ENCODE measurements around the gene XIRP1. TPM values are rescaled to one million over a fixed set of nuclear protein-coding genes. Genes with fewer than 3 reads are reported as not detected.

The XIRP1 gene
- total and polyA plus RNA-seq, 2 experiments from 2014 or later = 136 to 315 TPM

DNA sequence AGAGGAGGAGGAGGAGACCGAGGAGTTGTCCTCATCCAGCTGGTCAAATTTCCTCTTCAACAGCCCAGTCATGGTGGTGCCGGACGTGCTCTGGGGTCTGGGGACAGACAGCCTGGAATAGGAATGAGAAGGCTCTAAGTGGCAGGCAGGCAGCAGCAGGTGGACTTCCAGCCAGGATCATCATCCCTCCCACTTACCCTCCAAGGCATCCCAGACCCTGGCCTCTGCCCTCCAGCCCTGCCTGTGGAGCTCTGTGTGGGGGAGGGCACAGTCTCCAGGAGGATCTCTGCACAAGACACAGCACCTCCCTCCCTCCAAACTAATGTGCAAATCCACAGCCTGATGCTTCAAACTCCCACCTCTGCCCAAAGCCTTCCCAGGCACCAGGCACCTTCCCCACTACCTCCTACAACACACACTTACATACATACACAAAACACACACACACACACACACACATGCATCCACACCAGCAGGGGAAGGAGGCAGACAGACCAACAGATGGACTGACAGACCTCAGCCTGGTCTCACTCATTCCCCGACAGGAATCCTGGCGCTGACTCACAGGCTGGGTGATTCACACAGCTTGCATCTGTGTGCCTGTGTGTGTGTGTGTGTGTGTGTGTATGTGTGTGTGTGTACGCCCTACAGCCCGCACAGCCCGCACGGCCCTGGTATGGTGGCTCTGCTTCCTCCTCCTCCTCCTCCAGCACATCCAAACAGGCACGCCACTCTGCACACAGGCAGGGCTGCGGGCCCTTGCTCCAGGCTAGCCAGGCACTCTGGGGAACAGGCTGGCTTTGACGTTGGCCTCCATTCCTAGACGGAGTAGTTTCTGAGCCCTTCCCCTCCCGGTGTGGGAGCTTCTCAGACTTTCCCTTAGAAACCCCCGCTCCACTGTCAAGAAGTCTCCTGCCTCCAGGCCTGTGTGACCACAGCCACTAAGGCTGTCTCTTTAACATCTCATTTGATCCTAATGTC lies 45.5 kb downstream of the XIRP1 start:
- Histone ChIP-seq H3K36me3 (peaks cover 35% of the 10 kb centered on the region), H3K27me3 (no peaks in the 10 kb centered on the region), H3K9me3 (ENCODE audit: low read depth) (no peaks in the 10 kb centered on the region), H3K27ac (peak overlapping the region; percentile 76), H3K4me1 (ENCODE audit: low read depth) (peaks cover 56% of the 10 kb centered on the region), H3K4me3 (no peak overlapping the region)
- TF ChIP-seq, protein P1, sequence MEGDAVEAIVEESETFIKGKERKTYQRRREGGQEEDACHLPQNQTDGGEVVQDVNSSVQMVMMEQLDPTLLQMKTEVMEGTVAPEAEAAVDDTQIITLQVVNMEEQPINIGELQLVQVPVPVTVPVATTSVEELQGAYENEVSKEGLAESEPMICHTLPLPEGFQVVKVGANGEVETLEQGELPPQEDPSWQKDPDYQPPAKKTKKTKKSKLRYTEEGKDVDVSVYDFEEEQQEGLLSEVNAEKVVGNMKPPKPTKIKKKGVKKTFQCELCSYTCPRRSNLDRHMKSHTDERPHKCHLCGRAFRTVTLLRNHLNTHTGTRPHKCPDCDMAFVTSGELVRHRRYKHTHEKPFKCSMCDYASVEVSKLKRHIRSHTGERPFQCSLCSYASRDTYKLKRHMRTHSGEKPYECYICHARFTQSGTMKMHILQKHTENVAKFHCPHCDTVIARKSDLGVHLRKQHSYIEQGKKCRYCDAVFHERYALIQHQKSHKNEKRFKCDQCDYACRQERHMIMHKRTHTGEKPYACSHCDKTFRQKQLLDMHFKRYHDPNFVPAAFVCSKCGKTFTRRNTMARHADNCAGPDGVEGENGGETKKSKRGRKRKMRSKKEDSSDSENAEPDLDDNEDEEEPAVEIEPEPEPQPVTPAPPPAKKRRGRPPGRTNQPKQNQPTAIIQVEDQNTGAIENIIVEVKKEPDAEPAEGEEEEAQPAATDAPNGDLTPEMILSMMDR (IDR thresholded peaks at IDR 0.05; ENCODE audit: low read depth, low read length) = no peak
- DNase-seq (ENCODE audit: low read depth in 1 of 2, low spot score in 1 of 2) = peak in 1 of 2 donors; percentile 94

DNA sequence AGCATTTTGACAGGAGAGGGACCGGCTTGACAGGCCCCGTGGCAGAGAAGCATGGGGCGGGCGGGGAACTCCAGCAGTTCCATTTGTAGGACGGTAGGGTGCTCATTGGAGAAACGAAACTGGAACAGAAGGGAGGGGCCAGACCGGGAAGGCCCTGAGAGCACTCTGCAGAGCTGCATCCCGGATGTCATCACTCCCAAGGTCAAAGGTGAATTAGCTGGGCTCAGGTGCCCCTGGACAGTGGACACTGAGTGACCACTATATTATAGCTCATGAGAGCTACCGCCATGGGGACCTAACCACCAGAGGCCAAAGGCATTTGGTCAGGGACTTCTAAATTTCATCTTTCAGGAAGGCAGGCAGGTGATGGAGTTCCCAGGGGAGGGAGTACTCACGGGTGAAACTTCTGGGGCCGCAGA lies 46.3 kb downstream of the XIRP1 start:
- no peaks in the 10 kb centered on the region for H3K9me3 ChIP-seq (ENCODE audit: low read depth)
- TF ChIP-seq, protein P1 (IDR thresholded peaks at IDR 0.05; ENCODE audit: low read depth, low read length) = no peak
- H3K36me3 ChIP-seq = peaks cover 38% of the 10 kb centered on the region
- DNase-seq (ENCODE audit: low read depth in 1 of 2, low spot score in 1 of 2) = no peak
- no peaks in the 10 kb centered on the region for H3K27me3 ChIP-seq
- H3K27ac ChIP-seq = peak overlapping the region; percentile 76
- H3K4me1 ChIP-seq (ENCODE audit: low read depth) = peaks cover 48% of the 10 kb centered on the region
- no peak overlapping the region for H3K4me3 ChIP-seq

DNA sequence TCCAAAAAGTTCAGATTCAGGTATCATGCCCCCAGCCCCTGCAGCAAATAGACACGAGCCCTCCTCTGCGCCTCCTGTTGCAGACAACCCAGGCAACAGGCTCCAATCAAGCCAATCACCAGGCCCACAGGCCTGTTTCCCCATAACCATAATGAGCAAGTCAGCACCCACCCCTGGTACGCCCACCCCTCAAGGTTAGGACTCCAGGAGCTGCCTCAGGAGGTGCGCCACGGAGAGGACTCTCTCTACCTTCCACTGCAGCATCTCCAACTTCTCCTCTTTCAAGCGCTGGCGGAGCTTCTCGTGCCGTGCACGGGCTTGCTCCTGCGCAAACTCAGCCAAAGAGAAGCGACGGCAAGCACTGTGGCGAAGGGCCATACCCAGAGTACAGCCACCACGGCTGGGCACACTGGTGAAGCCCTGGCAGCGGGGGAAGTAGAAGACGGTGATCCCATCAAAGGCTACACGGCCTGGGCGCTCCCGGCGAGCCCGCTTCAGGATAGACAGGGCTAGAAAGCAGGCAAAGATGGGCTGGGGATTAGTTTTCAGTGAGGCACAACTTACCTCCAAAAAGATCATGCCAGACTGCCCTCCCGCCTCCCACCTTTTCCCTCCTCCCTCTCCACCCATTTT lies 47.5 kb downstream of the XIRP1 start:
- H3K4me3 ChIP-seq = no peak overlapping the region
- no peaks in the 10 kb centered on the region for H3K27me3 ChIP-seq
- TF ChIP-seq, protein P1 (IDR thresholded peaks at IDR 0.05; ENCODE audit: low read depth, low read length) = no peak
- DNase-seq (ENCODE audit: low read depth in 1 of 2, low spot score in 1 of 2) = no peak
- H3K4me1 ChIP-seq (ENCODE audit: low read depth) = peaks cover 37% of the 10 kb centered on the region
- H3K27ac ChIP-seq = no peak overlapping the region
- H3K36me3 ChIP-seq = peaks cover 38% of the 10 kb centered on the region
- no peaks in the 10 kb centered on the region for H3K9me3 ChIP-seq (ENCODE audit: low read depth)

DNA sequence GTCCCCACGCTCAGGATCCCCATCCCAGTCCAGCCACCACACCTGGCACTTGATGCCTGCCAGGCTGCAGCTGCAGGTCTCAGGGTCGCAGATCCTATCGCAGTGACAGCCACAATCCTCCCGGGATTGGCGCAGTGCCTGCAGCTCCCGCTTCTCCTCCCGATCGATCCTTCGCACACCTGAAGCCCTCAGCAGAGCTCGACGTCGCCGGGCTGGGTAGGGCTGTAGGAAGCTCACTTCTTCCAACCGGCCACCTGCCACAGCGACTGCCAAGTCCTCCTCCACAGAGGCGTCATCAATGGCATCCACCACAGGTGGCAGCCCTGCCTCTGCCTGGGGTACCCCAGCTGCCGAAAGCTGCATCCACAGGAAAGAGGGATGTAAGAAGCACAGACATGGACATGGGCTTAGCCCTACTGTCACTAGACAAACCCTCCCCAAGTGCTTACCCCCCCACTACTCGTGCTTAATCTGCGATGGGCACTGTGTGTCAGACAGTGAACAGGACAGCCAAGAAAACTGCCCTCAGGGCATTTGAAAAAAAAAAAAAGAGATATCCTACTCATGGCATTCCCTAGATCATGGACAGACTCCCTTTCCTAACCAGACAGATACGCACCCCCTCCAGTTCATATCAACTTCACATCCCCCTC lies 48.2 kb downstream of the XIRP1 start:
- no peaks in the 10 kb centered on the region for H3K27me3 ChIP-seq
- TF ChIP-seq, protein P1 (IDR thresholded peaks at IDR 0.05; ENCODE audit: low read depth, low read length) = no peak
- H3K36me3 ChIP-seq = peaks cover 38% of the 10 kb centered on the region
- H3K9me3 ChIP-seq (ENCODE audit: low read depth) = no peaks in the 10 kb centered on the region
- no peak for DNase-seq (ENCODE audit: low read depth in 1 of 2, low spot score in 1 of 2)
- H3K27ac ChIP-seq = no peak overlapping the region
- H3K4me1 ChIP-seq (ENCODE audit: low read depth) = peaks cover 30% of the 10 kb centered on the region
- H3K4me3 ChIP-seq = no peak overlapping the region

DNA sequence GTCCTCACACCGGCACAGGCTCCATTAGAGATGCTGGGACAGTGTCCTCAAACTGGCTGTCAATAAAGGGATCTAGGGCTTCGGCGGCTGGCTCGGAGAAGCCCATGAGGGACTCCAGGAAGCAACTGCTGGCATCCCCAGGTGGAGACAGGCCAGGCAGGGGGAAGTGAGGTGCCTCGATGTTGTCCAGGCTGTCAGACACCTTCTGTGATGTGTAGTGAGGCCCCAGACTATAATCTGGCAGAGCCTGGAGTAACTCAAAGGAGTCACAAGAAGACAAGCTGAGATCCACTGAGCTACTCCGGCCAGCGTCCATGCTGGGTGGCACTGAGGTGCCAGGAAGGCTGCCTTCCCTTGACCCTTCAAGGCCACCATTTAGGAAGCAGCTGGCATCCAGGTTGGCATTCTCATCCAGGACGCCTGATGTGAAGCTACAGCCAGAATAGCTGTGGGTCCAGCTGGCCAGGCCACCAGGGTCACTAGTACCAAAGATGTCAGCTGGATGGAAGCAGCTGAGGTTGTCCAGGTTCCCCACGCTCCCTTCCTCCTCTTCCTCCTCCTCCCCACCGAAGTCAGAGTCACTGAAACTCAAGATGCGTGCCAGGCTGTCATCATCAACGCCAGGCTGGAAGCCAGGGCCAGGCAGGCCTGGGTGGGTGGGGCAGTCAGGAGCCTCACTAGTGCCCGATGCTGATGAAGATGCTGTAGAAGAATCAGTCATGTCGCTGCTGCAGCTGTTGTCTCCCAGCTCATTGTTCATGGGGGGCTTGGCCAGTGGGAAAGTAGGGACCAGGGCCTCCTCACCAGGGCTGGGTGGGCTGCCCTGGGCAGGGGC lies 49.1 kb downstream of the XIRP1 start:
- TF ChIP-seq, protein P1 (IDR thresholded peaks at IDR 0.05; ENCODE audit: low read depth, low read length) = no peak
- no peak overlapping the region for H3K27ac ChIP-seq
- no peak for DNase-seq (ENCODE audit: low read depth in 1 of 2, low spot score in 1 of 2)
- no peak overlapping the region for H3K4me3 ChIP-seq
- H3K9me3 ChIP-seq (ENCODE audit: low read depth) = no peaks in the 10 kb centered on the region
- peaks cover 22% of the 10 kb centered on the region for H3K4me1 ChIP-seq (ENCODE audit: low read depth)
- no peaks in the 10 kb centered on the region for H3K27me3 ChIP-seq
- peaks cover 38% of the 10 kb centered on the region for H3K36me3 ChIP-seq

Data from cardiac muscle cell (in vitro differentiated cells and primary cell).